ENCODE results near the gene KIAA1143.

The KIAA1143 gene

GRCh38 chr3:44772099-44772442, 10.7 kb upstream of the KIAA1143 start:
- H3K4me3 ChIP-seq (replicated peaks; ENCODE audit: low read depth, low read length) = no peak overlapping the region
- TF ChIP-seq CTCF (IDR thresholded peaks at IDR 0.05; ENCODE audit: low read depth, low read length, missing control alignments) = no peak
- DNase-seq (ENCODE audit: extremely low read depth, low read depth) = no peak

GRCh38 chr3:44771424-44772098, 10.1 kb upstream of the KIAA1143 start:
- H3K4me3 ChIP-seq (replicated peaks; ENCODE audit: low read depth, low read length) = no peak overlapping the region
- no peak for DNase-seq (ENCODE audit: extremely low read depth, low read depth)
- no peak for TF ChIP-seq CTCF (IDR thresholded peaks at IDR 0.05; ENCODE audit: low read depth, low read length, missing control alignments)

GRCh38 chr3:44764248-44764647, 2.8 kb upstream of the KIAA1143 start:
- TF ChIP-seq CTCF (IDR thresholded peaks at IDR 0.05; ENCODE audit: low read depth, low read length, missing control alignments) = no peak
- H3K4me3 ChIP-seq (replicated peaks; ENCODE audit: low read depth, low read length) = no peak overlapping the region
- no peak for DNase-seq (ENCODE audit: extremely low read depth, low read depth)

- no peak for TF ChIP-seq CTCF (IDR thresholded peaks at IDR 0.05; ENCODE audit: low read depth, low read length, missing control alignments)
- peak overlapping the region; percentile 90 for H3K4me3 ChIP-seq (replicated peaks; ENCODE audit: low read depth, low read length)
- DNase-seq (ENCODE audit: extremely low read depth, low read depth) = no peak
Observed at GRCh38 chr3:44762690-44763089, 1.3 kb upstream of the KIAA1143 start.

GRCh38 chr3:44762170-44762677, 805 bp upstream of the KIAA1143 start:
- no peak for TF ChIP-seq CTCF (IDR thresholded peaks at IDR 0.05; ENCODE audit: low read depth, low read length, missing control alignments)
- no peak for DNase-seq (ENCODE audit: extremely low read depth, low read depth)
- H3K4me3 ChIP-seq (replicated peaks; ENCODE audit: low read depth, low read length) = peak overlapping the region; percentile 90

- TF ChIP-seq CTCF (IDR thresholded peaks at IDR 0.05; ENCODE audit: low read depth, low read length, missing control alignments) = no peak
- DNase-seq (ENCODE audit: extremely low read depth, low read depth) = no peak
- peak overlapping the region; percentile 90 for H3K4me3 ChIP-seq (replicated peaks; ENCODE audit: low read depth, low read length)
Observed at GRCh38 chr3:44761101-44761423, 357 bp downstream of the KIAA1143 start.

GRCh38 chr3:44734646-44735168, 26.7 kb downstream of the KIAA1143 start:
- no peak for DNase-seq (ENCODE audit: extremely low read depth, low read depth)
- TF ChIP-seq CTCF (IDR thresholded peaks at IDR 0.05; ENCODE audit: low read depth, low read length, missing control alignments) = no peak
- no peak overlapping the region for H3K4me3 ChIP-seq (replicated peaks; ENCODE audit: low read depth, low read length)

Measured in HFF-Myc (cell line).